ENCODE results near the gene NFKBIA.

Gene NFKBIA

GRCh38 chr14:35353409-35354172 is 51.0 kb downstream of the NFKBIA start:
- H3K4me3 ChIP-seq (ENCODE audit: low read length), result no peak overlapping the region
- TF ChIP-seq CTCF (conservative IDR thresholded peaks at IDR 0.05; ENCODE audit: low read depth, low read length), result no peak
- no peak for DNase-seq (ENCODE audit: low read depth)

- no peak for TF ChIP-seq CTCF (conservative IDR thresholded peaks at IDR 0.05; ENCODE audit: low read depth, low read length)
- H3K4me3 ChIP-seq (ENCODE audit: low read length), result no peak overlapping the region
- DNase-seq (ENCODE audit: low read depth), result no peak
These were observed 52.0 kb downstream of the NFKBIA start for GRCh38 chr14:35352274-35353233.

DNA sequence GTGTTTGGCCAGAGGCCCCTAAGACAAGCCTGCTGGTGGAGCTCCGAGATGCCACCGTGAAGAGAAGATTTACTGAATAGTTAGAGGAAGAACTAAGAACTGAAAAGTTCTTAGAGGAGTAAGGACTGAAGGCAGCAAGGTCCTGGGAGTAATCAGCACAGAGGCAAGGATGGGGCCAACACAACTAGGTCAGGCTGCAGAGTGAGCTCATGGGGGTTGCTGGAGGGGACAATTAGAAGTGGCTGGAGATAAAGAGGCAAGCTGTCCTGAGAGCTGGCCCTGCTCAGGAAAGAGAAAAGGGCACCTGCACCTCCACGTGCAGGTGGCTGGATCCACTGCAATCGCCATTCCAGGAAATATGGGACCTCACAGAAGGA is 52.7 kb downstream of the NFKBIA start:
- no peak for TF ChIP-seq CTCF (conservative IDR thresholded peaks at IDR 0.05; ENCODE audit: low read depth, low read length)
- H3K4me3 ChIP-seq (ENCODE audit: low read length), result no peak overlapping the region
- DNase-seq (ENCODE audit: low read depth), result no peak
